OCI-LY3 (cell line): ENCODE data around the gene SLC25A51.

Experiments
- EZH2phosphoT487 ChIP-seq: fragments of 200-600 bp; shearing (Covaris generic); IDR thresholded peaks from 2 replicates; pipeline ENCODE4 v1.6.1; 2018; ENCODE audit warnings: antibody characterized with exemption, mixed run types, low read depth
- TF ChIP-seq, protein P1 (sequence below): fragments of 200-600, 300-600 bp; sonication (generic); IDR thresholded peaks from 2 replicates; pipeline ENCODE4 v1.5.1; 2014; ENCODE audit warnings: antibody characterized with exemption, low read length, low read depth

DNA sequence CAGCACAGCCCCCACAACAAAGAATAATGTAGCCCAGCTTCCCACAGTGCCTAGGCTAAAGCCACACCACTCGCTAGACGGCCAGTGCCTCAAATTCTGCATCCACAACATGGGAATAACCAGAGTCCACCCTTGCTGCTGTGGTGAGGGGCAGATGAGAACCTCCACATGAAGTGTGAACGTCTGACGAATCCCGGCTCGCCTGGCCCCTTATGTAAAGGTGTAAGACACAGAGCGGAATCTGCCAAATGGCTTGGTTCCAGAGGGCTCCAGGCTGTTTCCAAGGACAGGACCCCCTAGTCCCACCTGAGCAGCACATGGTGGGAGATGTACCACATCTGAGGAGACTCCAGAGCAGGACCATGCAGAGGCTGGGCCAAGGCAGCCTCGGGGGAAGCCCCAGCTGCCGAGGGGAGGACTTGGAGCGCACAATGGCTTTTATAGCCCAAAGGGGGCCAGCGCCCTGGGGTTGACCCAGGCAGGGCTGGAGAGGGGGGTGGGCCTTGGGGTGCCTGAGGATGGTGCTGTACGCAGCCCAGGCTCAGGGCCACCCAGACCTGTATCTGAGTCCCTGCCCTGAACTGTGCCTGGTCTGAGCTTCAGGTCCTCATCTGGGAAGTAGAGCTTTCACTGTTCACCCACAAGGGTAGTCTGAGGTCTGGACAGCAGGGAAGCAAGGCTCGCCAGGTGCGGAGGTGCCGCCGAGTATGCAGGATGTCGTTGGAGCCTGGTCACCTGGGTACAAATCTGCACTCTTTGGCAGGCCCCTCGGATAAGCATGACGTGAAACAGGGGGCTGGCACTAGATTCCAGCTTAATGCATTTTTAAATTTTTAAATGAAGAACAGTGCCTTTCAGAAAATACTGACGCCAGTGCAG is 24.9 kb upstream of the SLC25A51 start:
- TF ChIP-seq EZH2phosphoT487, result no peak
- TF ChIP-seq, protein P1, sequence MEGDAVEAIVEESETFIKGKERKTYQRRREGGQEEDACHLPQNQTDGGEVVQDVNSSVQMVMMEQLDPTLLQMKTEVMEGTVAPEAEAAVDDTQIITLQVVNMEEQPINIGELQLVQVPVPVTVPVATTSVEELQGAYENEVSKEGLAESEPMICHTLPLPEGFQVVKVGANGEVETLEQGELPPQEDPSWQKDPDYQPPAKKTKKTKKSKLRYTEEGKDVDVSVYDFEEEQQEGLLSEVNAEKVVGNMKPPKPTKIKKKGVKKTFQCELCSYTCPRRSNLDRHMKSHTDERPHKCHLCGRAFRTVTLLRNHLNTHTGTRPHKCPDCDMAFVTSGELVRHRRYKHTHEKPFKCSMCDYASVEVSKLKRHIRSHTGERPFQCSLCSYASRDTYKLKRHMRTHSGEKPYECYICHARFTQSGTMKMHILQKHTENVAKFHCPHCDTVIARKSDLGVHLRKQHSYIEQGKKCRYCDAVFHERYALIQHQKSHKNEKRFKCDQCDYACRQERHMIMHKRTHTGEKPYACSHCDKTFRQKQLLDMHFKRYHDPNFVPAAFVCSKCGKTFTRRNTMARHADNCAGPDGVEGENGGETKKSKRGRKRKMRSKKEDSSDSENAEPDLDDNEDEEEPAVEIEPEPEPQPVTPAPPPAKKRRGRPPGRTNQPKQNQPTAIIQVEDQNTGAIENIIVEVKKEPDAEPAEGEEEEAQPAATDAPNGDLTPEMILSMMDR, result no peak
